OCI-LY7 (cell line): Measurements from ENCODE around the gene UCN.

ENCODE experiments used
- CTCF ChIP-seq: fragments of 200-600 bp; sonication (generic); conservative IDR thresholded peaks from 2 replicates; pipeline ENCODE4 v1.5.1; 2014; ENCODE audit warnings: mild to moderate bottlenecking, antibody characterized with exemption, low read length, moderate library complexity, mixed read lengths
- EZH2phosphoT487 ChIP-seq: fragments of 200-600 bp; sonication (generic); IDR thresholded peaks from 2 replicates; pipeline ENCODE4 v1.6.1; 2018; ENCODE audit warnings: low read depth, borderline replicate concordance, mild to moderate bottlenecking, mixed run types, antibody characterized with exemption, low read length, moderate library complexity, mixed read lengths

- TF ChIP-seq CTCF = peak; percentile 79
- TF ChIP-seq EZH2phosphoT487 = no peak
These were observed 43.3 kb downstream of the UCN start for GRCh38 chr2:27264753-27265535.
